H1 (cell line): ENCODE data around the gene CEP68. TPM values are rescaled to one million over a fixed set of nuclear protein-coding genes. Genes with fewer than 3 reads are reported as not detected.

Experiments
- CTCF ChIA-PET: fragments of 300-600 bp; sonication (Branson Sonifier 250); formaldehyde crosslinking; loops from one replicate; lab custom pipeline; 2021; ENCODE audit not compliant: partially characterized antibody; lab: Charles Lee
- POLR2A ChIA-PET: fragments of 300-600 bp; sonication (Branson Sonifier 250); formaldehyde crosslinking; loops from one replicate; lab custom pipeline; 2021; ENCODE audit warnings: inconsistent platforms; ENCODE audit not compliant: partially characterized antibody; lab: Charles Lee
- DNase-seq, 2 experiments: peaks; one replicate each; pipeline versions ENCODE4 v3.0.0 to v3.0.0-alpha.2; 2010 to 2022; ENCODE audit warnings: low spot score in 2 of 2, low read depth in 1 of 2, mixed read lengths in 1 of 2
- FAIRE-seq: peaks from 2 replicates; lab custom pipeline; 2011; peaks lifted over from hg19 to GRCh38; lab: Jason Lieb, UNC
- H2AFZ ChIP-seq: 2 replicates; pipeline ENCODE4 v1.8.1; 2012; ENCODE audit warnings: low read length, inconsistent platforms
- H2AK5ac ChIP-seq: 2 replicates; pipeline ENCODE4 v1.6.1; 2013; ENCODE audit warnings: low read depth, low read length
- H2BK120ac ChIP-seq: replicated peaks from 2 replicates; pipeline ENCODE3; 2013; ENCODE audit warnings: low read depth, low read length, inconsistent platforms
- H2BK12ac ChIP-seq: 2 replicates; pipeline ENCODE4 v1.6.1; 2013; ENCODE audit warnings: low read depth, low read length
- H2BK15ac ChIP-seq: 2 replicates; pipeline ENCODE4 v1.6.1; 2013; ENCODE audit warnings: low read length
- H2BK20ac ChIP-seq: 2 replicates; pipeline ENCODE4 v1.6.1; 2013; ENCODE audit warnings: low read length
- H2BK5ac ChIP-seq: 2 replicates; pipeline ENCODE4 v1.6.1; 2013; ENCODE audit warnings: low read depth, low read length
- H3K14ac ChIP-seq: 2 replicates; pipeline ENCODE4 v1.6.1; 2013; ENCODE audit warnings: inconsistent platforms; ENCODE audit not compliant: insufficient read length
- H3K18ac ChIP-seq: 2 replicates; pipeline ENCODE4 v1.6.1; 2013; ENCODE audit warnings: low read length; ENCODE audit errors: extremely low read depth
- H3K23ac ChIP-seq: 2 replicates; pipeline ENCODE4 v1.6.1; 2013; ENCODE audit warnings: inconsistent platforms; ENCODE audit not compliant: insufficient read length
- H3K23me2 ChIP-seq: 2 replicates; pipeline ENCODE4 v1.6.1; 2013; ENCODE audit warnings: low read depth, low read length
- H3K27ac ChIP-seq: 2 replicates; pipeline ENCODE4 v1.6.1; 2011; ENCODE audit warnings: low read depth, low read length, inconsistent platforms
- H3K27me3 ChIP-seq, 4 experiments: replicated peaks in 1 of 4; 1 replicate in 1 of 4; 2 replicates in 3 of 4; pipeline versions ENCODE4 v1.6.1 to v1.8.1; 2011 to 2013; ENCODE audit warnings: low read length in 3 of 4, mild to moderate bottlenecking in 3 of 4, inconsistent platforms in 2 of 4, mixed read lengths in 2 of 4, moderate library complexity in 1 of 4; ENCODE audit not compliant: control insufficient read depth in 3 of 4, insufficient read depth in 3 of 4; ENCODE audit errors: extremely low read depth in 1 of 4
- H3K36me3 ChIP-seq, 4 experiments: 2 replicates each; pipeline versions ENCODE4 v1.6.1 to v1.8.1; 2011 to 2013; ENCODE audit warnings: mild to moderate bottlenecking in 4 of 4, low read length in 3 of 4, moderate library complexity in 2 of 4, control low read depth in 1 of 4, inconsistent platforms in 1 of 4; ENCODE audit not compliant: insufficient read depth in 4 of 4, control insufficient read depth in 2 of 4
- H3K4ac ChIP-seq: replicated peaks from 2 replicates; pipeline ENCODE3; 2013; ENCODE audit warnings: low read length, low read depth, mixed read lengths, inconsistent platforms; ENCODE audit not compliant: insufficient read length
- H3K4me1 ChIP-seq, 4 experiments: replicated peaks in 1 of 4; 1 replicate in 1 of 4; 2 replicates in 3 of 4; pipeline versions ENCODE4 v1.6.1 to v1.8.1; 2011 to 2013; ENCODE audit warnings: low read length in 3 of 4, inconsistent platforms in 2 of 4, mixed read lengths in 1 of 4; ENCODE audit not compliant: insufficient read depth in 4 of 4, control insufficient read depth in 3 of 4
- H3K4me2 ChIP-seq, 2 experiments: 2 replicates each; pipeline versions ENCODE4 v1.6.1 to v1.8.1; 2011 to 2013; ENCODE audit warnings: low read depth in 2 of 2, low read length in 2 of 2, control low read depth in 1 of 2, inconsistent platforms in 1 of 2, mild to moderate bottlenecking in 1 of 2; ENCODE audit not compliant: insufficient read depth in 1 of 2
- H3K4me3 ChIP-seq, 4 experiments: fragments of 200-600, 300-600 bp in 1 of 4; sonication (generic), shearing (Covaris generic), sonication (Bioruptor Twin) in 1 of 4; 2 replicates each; pipeline versions ENCODE4 v1.5.1 to v1.8.1; 2011 to 2016; ENCODE audit warnings: low read length in 4 of 4, low read depth in 3 of 4, control low read depth in 2 of 4, inconsistent platforms in 2 of 4, mild to moderate bottlenecking in 2 of 4, mixed read lengths in 1 of 4, moderate library complexity in 1 of 4; ENCODE audit not compliant: insufficient read depth in 2 of 4; ENCODE audit errors: extremely low read depth in 1 of 4
- H3K56ac ChIP-seq: replicated peaks from 2 replicates; pipeline ENCODE3; 2013; ENCODE audit warnings: low read depth, mild to moderate bottlenecking, mixed read lengths, low read length, inconsistent platforms; ENCODE audit not compliant: insufficient read length
- H3K79me1 ChIP-seq: 2 replicates; pipeline ENCODE4 v1.6.1; 2013; ENCODE audit warnings: low read depth, low read length, control low read depth
- H3K79me2 ChIP-seq, 2 experiments: 2 replicates each; pipeline versions ENCODE4 v1.6.1 to v1.8.1; 2012 to 2013; ENCODE audit warnings: low read length in 2 of 2, mild to moderate bottlenecking in 2 of 2, inconsistent platforms in 1 of 2; ENCODE audit not compliant: insufficient read depth in 2 of 2, control insufficient read depth in 1 of 2
- H3K9ac ChIP-seq, 4 experiments: replicated peaks in 1 of 4; 1 replicate in 1 of 4; 2 replicates in 3 of 4; pipeline versions ENCODE4 v1.6.1 to v1.8.1; 2011 to 2013; ENCODE audit warnings: low read depth in 3 of 4, low read length in 3 of 4, control low read depth in 2 of 4, mild to moderate bottlenecking in 2 of 4, moderate library complexity in 2 of 4, inconsistent platforms in 1 of 4; ENCODE audit errors: extremely low read depth in 1 of 4
- H3K9me3 ChIP-seq, 2 experiments: 2 replicates each; pipeline versions ENCODE4 v1.6.1 to v1.8.1; 2012 to 2013; ENCODE audit warnings: mild to moderate bottlenecking in 2 of 2, moderate library complexity in 2 of 2, control low read depth in 1 of 2, inconsistent platforms in 1 of 2, low read depth in 1 of 2, low read length in 1 of 2, mixed read lengths in 1 of 2; ENCODE audit not compliant: insufficient read depth in 2 of 2
- H4K20me1 ChIP-seq, 2 experiments: replicated peaks in 1 of 2; 2 replicates each; pipeline versions ENCODE3 to v1.8.1; 2011 to 2013; ENCODE audit warnings: inconsistent platforms in 2 of 2, low read length in 2 of 2, mild to moderate bottlenecking in 1 of 2; ENCODE audit not compliant: insufficient read depth in 2 of 2, control insufficient read depth in 1 of 2
- H4K5ac ChIP-seq: 2 replicates; pipeline ENCODE4 v1.6.1; 2013; ENCODE audit warnings: low read length, low read depth, mixed read lengths, inconsistent platforms; ENCODE audit not compliant: insufficient read length
- H4K8ac ChIP-seq: 2 replicates; pipeline ENCODE4 v1.8.0; 2013; ENCODE audit warnings: mild to moderate bottlenecking, moderate library complexity, low read length, inconsistent platforms; ENCODE audit not compliant: insufficient read depth; ENCODE audit errors: extremely low read depth
- H4K91ac ChIP-seq: replicated peaks from 2 replicates; pipeline ENCODE3; 2013; ENCODE audit warnings: low read length, mixed read lengths, inconsistent platforms; ENCODE audit not compliant: insufficient read length
- CEBPB ChIP-seq: IDR thresholded peaks from 2 replicates; pipeline ENCODE4 v1.6.1; 2012; ENCODE audit warnings: low read depth, low read length
- CHD1 ChIP-seq: IDR thresholded peaks from 2 replicates; pipeline ENCODE4 v1.6.1; 2012; ENCODE audit warnings: low read depth, low read length, improper control_type of control experiment
- CREB1 ChIP-seq: IDR thresholded peaks from 2 replicates; pipeline ENCODE4 v1.6.1; 2012; ENCODE audit warnings: inconsistent platforms
- E2F6 ChIP-seq: IDR thresholded peaks from 2 replicates; pipeline ENCODE4 v1.6.1; 2012; ENCODE audit warnings: inconsistent platforms
- EZH2 ChIP-seq: fragments of 200-600 bp; sonication (generic); IDR thresholded peaks from 2 replicates; pipeline ENCODE4 v1.7.1; 2012; ENCODE audit warnings: low read depth, mild to moderate bottlenecking, moderate library complexity, low read length, inconsistent platforms; ENCODE audit not compliant: severe bottlenecking
- GABPA ChIP-seq: IDR thresholded peaks from 2 replicates; pipeline ENCODE4 v1.6.1; 2011; ENCODE audit warnings: mild to moderate bottlenecking, low read length, moderate library complexity, borderline replicate concordance; ENCODE audit not compliant: insufficient read depth
- KDM1A ChIP-seq: fragments of 200-600, 300-600 bp; sonication (generic); IDR thresholded peaks from 2 replicates; pipeline ENCODE4 v1.7.1; 2016; ENCODE audit warnings: mild to moderate bottlenecking, low read length, borderline replicate concordance
- MAFK ChIP-seq: IDR thresholded peaks from 2 replicates; pipeline ENCODE4 v1.6.1; 2012; ENCODE audit warnings: low read depth, mild to moderate bottlenecking, improper control_type of control experiment, low read length
- MAX ChIP-seq: IDR thresholded peaks from 2 replicates; pipeline ENCODE4 v1.6.1; 2012; ENCODE audit warnings: inconsistent platforms
- NANOG ChIP-seq: IDR thresholded peaks from 2 replicates; pipeline ENCODE4 v1.6.1; 2011; ENCODE audit warnings: low read length, low read depth, mild to moderate bottlenecking, inconsistent platforms; ENCODE audit not compliant: insufficient read depth, poor library complexity, severe bottlenecking
- NRF1 ChIP-seq: IDR thresholded peaks from 2 replicates; pipeline ENCODE4 v1.6.1; 2011; ENCODE audit warnings: mild to moderate bottlenecking, low read depth, low read length, improper control_type of control experiment
- PHF8 ChIP-seq: fragments of 200-600 bp; sonication (generic); conservative IDR thresholded peaks from 2 replicates; pipeline ENCODE4 v1.7.1; 2012; ENCODE audit warnings: low read depth, mild to moderate bottlenecking, inconsistent platforms, low read length, moderate library complexity
- SP1 ChIP-seq: IDR thresholded peaks from 2 replicates; pipeline ENCODE4 v1.6.1; 2011; ENCODE audit warnings: low read depth, low read length
- SP4 ChIP-seq: IDR thresholded peaks from 2 replicates; pipeline ENCODE4 v1.6.1; 2012; ENCODE audit warnings: low read length, inconsistent platforms
- TBP ChIP-seq: IDR thresholded peaks from 2 replicates; pipeline ENCODE4 v1.6.1; 2011; ENCODE audit warnings: low read depth, low read length, improper control_type of control experiment
- WGBS, 2 experiments: shearing (Covaris generic) in 1 of 2; methylation state at CpG; one replicate each; pipeline versions ENCODE4 v1.1.6 to v1.1.7; 2013 to 2015; ENCODE audit warnings: low lambda C conversion rate in 2 of 2, mixed read lengths in 2 of 2, inconsistent platforms in 1 of 2, low coverage in 1 of 2, missing lambda C conversion rate in 1 of 2; ENCODE audit not compliant: insufficient replicate concordance in 2 of 2, insufficient coverage in 1 of 2, insufficient read length in 1 of 2; ENCODE audit errors: extremely low coverage in 1 of 2, missing lambda C conversion rate in 1 of 2; 5-methylcytosine and 5-hydroxymethylcytosine counted together
- polyA plus RNA-seq, 7 experiments: library from polyadenylated mRNA; depleted of rRNA in 3 of 7; stranded (reverse) in 5 of 7; unstranded in 2 of 7; fragments of >200 nt in 5 of 7; fragments of 200-250 nt in 2 of 7; gene quantifications; 1 replicate in 5 of 7; 2 replicates in 1 of 7; 4 replicates in 1 of 7; pipeline versions ENCODE4 v1.2.1 to v1.2.3, GENCODE V29; 2011 to 2013; ENCODE audit warnings: missing spikeins in 2 of 7, mixed read lengths in 2 of 7
- total RNA-seq: library from RNA; stranded (reverse); fragmentation: NEBNext Ultra II Directional; extraction: Animal tissue kit (Norgen Biotek cat#: 25700); gene quantifications from 2 replicates; pipeline ENCODE4 v1.2.1, GENCODE V29; 2021

Gene CEP68
- total and polyA plus RNA-seq, 2 of the 8 experiments (the other 6 are each of a cell fraction or from before 2014, with no cell fraction given) = 23.2 to 24.7 TPM

- WGBS, 2 experiments = 84% methylated on average over 1 of the region's 1 CpG; no CpG with 5 or more reads in 1 of the 2 experiments
- Histone ChIP-seq H3K23me2 (no peaks in the 10 kb centered on the region), H3K18ac (no peak overlapping the region), H3K4me1 (no peaks in the 10 kb centered on the region), H3K9ac (no peak overlapping the region), H3K79me1 (no peaks in the 10 kb centered on the region), H3K27me3 (no peaks in the 10 kb centered on the region), H4K20me1 (peaks cover 1 to 2% of the 10 kb centered on the region in 2 experiments), H3K36me3 (peaks cover 3 to 45% (median 5%) of the 10 kb centered on the region in 4 experiments; a peak in 5 of 8 replicates), H3K9me3 (no peaks in the 10 kb centered on the region), H3K23ac (no peak overlapping the region), H2BK20ac (no peak overlapping the region), H2BK12ac (no peak overlapping the region), H3K4me3 (no peak overlapping the region), H3K4me2 (no peak overlapping the region), H2AK5ac (no peak overlapping the region), H2BK5ac (no peak overlapping the region), H2BK15ac (no peak overlapping the region), H2BK120ac (no peak overlapping the region), H4K8ac (no peak overlapping the region), H4K5ac (no peak overlapping the region), H3K56ac (no peak overlapping the region), H4K91ac (no peak overlapping the region), H3K79me2 (peaks cover 0 to 6% of the 10 kb centered on the region in 2 experiments; a peak in 2 of 4 replicates), H3K27ac (no peak overlapping the region), H3K4ac (no peak overlapping the region), H3K14ac (no peak overlapping the region), H2AFZ (no peak overlapping the region)
- no peak for DNase-seq
- ChIA-PET POLR2A (no interaction called here), CTCF (interaction anchor here (1.5 to 1.6 kb wide), 2 partner anchors 13 to 26 kb away, joined by 3 to 5 read pairs; no protein-coding TSS in a partner anchor)
- FAIRE-seq = no peak
- TF ChIP-seq PHF8 (no peak), TBP (no peak), E2F6 (no peak), MAFK (no peak), KDM1A (no peak), GABPA (no peak), CEBPB (no peak), CHD1 (no peak), MAX (no peak), NRF1 (no peak), EZH2 (no peak), CREB1 (no peak), SP1 (no peak), SP4 (no peak), NANOG (no peak)
Observed at GRCh38 chr2:65096948-65097347, 40.7 kb downstream of the CEP68 start.
